H1 (cell line): Measurements from ENCODE around the gene SMIM24.
A peak's percentile ranks its signal among the peaks of the same experiment; 100 is the strongest.

Source experiments
- BRCA1 ChIP-seq: IDR thresholded peaks from 2 replicates; pipeline ENCODE4 v1.6.1; 2012; ENCODE audit warnings: low read depth, low read length, improper control_type of control experiment
- CBX5 ChIP-seq: fragments of 300-800, 300-1000 bp; sonication (generic); IDR thresholded peaks from 2 replicates; pipeline ENCODE4 v1.7.1; 2016; ENCODE audit warnings: antibody characterized with exemption, low read length, low read depth
- CREB1 ChIP-seq: IDR thresholded peaks from 2 replicates; pipeline ENCODE4 v1.6.1; 2012; ENCODE audit warnings: inconsistent platforms
- EZH2 ChIP-seq: fragments of 200-600 bp; sonication (generic); IDR thresholded peaks from 2 replicates; pipeline ENCODE4 v1.7.1; 2012; ENCODE audit warnings: low read depth, mild to moderate bottlenecking, moderate library complexity, low read length, inconsistent platforms; ENCODE audit not compliant: severe bottlenecking
- MAFK ChIP-seq: IDR thresholded peaks from 2 replicates; pipeline ENCODE4 v1.6.1; 2012; ENCODE audit warnings: low read depth, mild to moderate bottlenecking, improper control_type of control experiment, low read length
- NRF1 ChIP-seq: IDR thresholded peaks from 2 replicates; pipeline ENCODE4 v1.6.1; 2011; ENCODE audit warnings: mild to moderate bottlenecking, low read depth, low read length, improper control_type of control experiment
- POLR2A ChIP-seq, 2 experiments: IDR thresholded peaks; 1 replicate in 1 of 2; 2 replicates in 1 of 2; pipeline ENCODE4 v1.6.1; 2011; ENCODE audit warnings: low read depth in 2 of 2, low read length in 2 of 2, mild to moderate bottlenecking in 2 of 2; ENCODE audit errors: control extremely low read depth in 1 of 2
- RAD21 ChIP-seq, 2 experiments: IDR thresholded peaks in 1 of 2; conservative IDR thresholded peaks in 1 of 2; 2 replicates each; pipeline ENCODE4 v1.6.1; 2011; ENCODE audit warnings: low read depth in 2 of 2, low read length in 2 of 2, improper control_type of control experiment in 1 of 2, inconsistent platforms in 1 of 2, mild to moderate bottlenecking in 1 of 2, moderate library complexity in 1 of 2
- RNF2 ChIP-seq: fragments of 200-900, 300-1000 bp; sonication (generic); IDR thresholded peaks from 2 replicates; pipeline ENCODE4 v1.7.1; 2016; ENCODE audit warnings: borderline replicate concordance, low read depth, mild to moderate bottlenecking, antibody characterized with exemption, low read length; ENCODE audit not compliant: poor library complexity, severe bottlenecking; ENCODE audit errors: missing control alignments
- SIX5 ChIP-seq: IDR thresholded peaks from 2 replicates; pipeline ENCODE4 v1.6.1; 2011; ENCODE audit warnings: mild to moderate bottlenecking, low read depth, low read length
- SUZ12 ChIP-seq: fragments of 200-600 bp; sonication (generic); IDR thresholded peaks from 2 replicates; pipeline ENCODE4 v1.6.1; 2012; ENCODE audit warnings: mild to moderate bottlenecking, inconsistent platforms, low read length, moderate library complexity, mixed read lengths
- TCF12 ChIP-seq: IDR thresholded peaks from 2 replicates; pipeline ENCODE4 v1.6.1; 2011; ENCODE audit warnings: low read depth, mild to moderate bottlenecking, low read length
- TF ChIP-seq, protein P1 (sequence below), 3 experiments: IDR thresholded peaks; 1 replicate in 2 of 3; 2 replicates in 1 of 3; pipeline versions ENCODE4 v1.5.1 to v1.6.1; 2011; ENCODE audit warnings: low read length in 3 of 3, mild to moderate bottlenecking in 3 of 3, inconsistent platforms in 2 of 3, low read depth in 1 of 3, moderate library complexity in 1 of 3; ENCODE audit not compliant: insufficient read depth in 1 of 3; ENCODE audit errors: control extremely low read depth in 1 of 3

GRCh38 chr19:3459089-3459881 lies 21.0 kb downstream of the SMIM24 start:
- no peak for TF ChIP-seq EZH2
- no peak for TF ChIP-seq RNF2
- no peak for TF ChIP-seq POLR2A (IDR thresholded peaks at IDR 0.05; ENCODE audit: control extremely low read depth in 1 of 2, low read depth in 2 of 2, low read length in 2 of 2)
- TF ChIP-seq NRF1 = no peak
- TF ChIP-seq SIX5 = no peak
- no peak for TF ChIP-seq CBX5
- no peak for TF ChIP-seq TCF12
- TF ChIP-seq, protein P1, sequence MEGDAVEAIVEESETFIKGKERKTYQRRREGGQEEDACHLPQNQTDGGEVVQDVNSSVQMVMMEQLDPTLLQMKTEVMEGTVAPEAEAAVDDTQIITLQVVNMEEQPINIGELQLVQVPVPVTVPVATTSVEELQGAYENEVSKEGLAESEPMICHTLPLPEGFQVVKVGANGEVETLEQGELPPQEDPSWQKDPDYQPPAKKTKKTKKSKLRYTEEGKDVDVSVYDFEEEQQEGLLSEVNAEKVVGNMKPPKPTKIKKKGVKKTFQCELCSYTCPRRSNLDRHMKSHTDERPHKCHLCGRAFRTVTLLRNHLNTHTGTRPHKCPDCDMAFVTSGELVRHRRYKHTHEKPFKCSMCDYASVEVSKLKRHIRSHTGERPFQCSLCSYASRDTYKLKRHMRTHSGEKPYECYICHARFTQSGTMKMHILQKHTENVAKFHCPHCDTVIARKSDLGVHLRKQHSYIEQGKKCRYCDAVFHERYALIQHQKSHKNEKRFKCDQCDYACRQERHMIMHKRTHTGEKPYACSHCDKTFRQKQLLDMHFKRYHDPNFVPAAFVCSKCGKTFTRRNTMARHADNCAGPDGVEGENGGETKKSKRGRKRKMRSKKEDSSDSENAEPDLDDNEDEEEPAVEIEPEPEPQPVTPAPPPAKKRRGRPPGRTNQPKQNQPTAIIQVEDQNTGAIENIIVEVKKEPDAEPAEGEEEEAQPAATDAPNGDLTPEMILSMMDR (IDR thresholded peaks at IDR 0.05; ENCODE audit: control extremely low read depth in 1 of 3, insufficient read depth in 1 of 3, low read depth in 1 of 3, low read length in 3 of 3) = no peak
- no peak for TF ChIP-seq CREB1
- TF ChIP-seq SUZ12 = no peak
- no peak for TF ChIP-seq RAD21 (IDR thresholded peaks at IDR 0.05 in 1 of 2, conservative IDR thresholded peaks at IDR 0.05 in 1 of 2; ENCODE audit: low read depth in 2 of 2, low read length in 2 of 2)
- TF ChIP-seq MAFK = peak; percentile 87
- TF ChIP-seq BRCA1 = no peak
